Endothelial cell of umbilical vein (primary cell): Measurements from ENCODE around the gene KRT33A. TPM values are rescaled to one million over a fixed set of nuclear protein-coding genes. Genes with fewer than 3 reads are reported as not detected.

Experiments
- BruUV-seq: library from RNA; stranded (reverse); fragments of 400-500 nt; replicated peaks from 2 replicates; lab custom pipeline; 2021; lab: Mats Ljungman, UMichigan
- CTCF ChIA-PET: fragments of 300-600, 350-600 bp; sonication (Branson Sonifier 250); formaldehyde crosslinking; loops from one replicate; lab custom pipeline; 2021; ENCODE audit warnings: antibody characterized with exemption, inconsistent platforms; lab: Charles Lee
- POLR2A ChIA-PET: fragments of 300-600, 350-600 bp; sonication (Branson Sonifier 250); formaldehyde crosslinking; loops from one replicate; lab custom pipeline; 2021; ENCODE audit warnings: antibody characterized with exemption, inconsistent platforms; lab: Charles Lee
- DNase-seq: peaks from one replicate; pipeline ENCODE4 v3.0.0-alpha.2; 2011; ENCODE audit warnings: low read depth, low spot score
- FAIRE-seq: peaks from 2 replicates; lab custom pipeline; 2011; peaks lifted over from hg19 to GRCh38; lab: Jason Lieb, UNC
- H2AFZ ChIP-seq: 2 replicates; pipeline ENCODE4 v1.6.0; 2012; ENCODE audit warnings: low read depth, low read length, control low read depth, inconsistent platforms
- H3K27ac ChIP-seq: 2 replicates; pipeline ENCODE4 v1.5.1; 2011; ENCODE audit warnings: low read depth, mild to moderate bottlenecking, control low read depth, low read length, moderate library complexity; ENCODE audit not compliant: insufficient read depth
- H3K27me3 ChIP-seq, 2 experiments: 2 replicates each; pipeline versions ENCODE4 v1.6.0 to v1.6.1; 2011; ENCODE audit warnings: low read length in 2 of 2, mixed read lengths in 1 of 2; ENCODE audit not compliant: control insufficient read depth in 2 of 2, insufficient read depth in 2 of 2
- H3K36me3 ChIP-seq, 2 experiments: 2 replicates in 1 of 2; 3 replicates in 1 of 2; pipeline ENCODE4 v1.5.1; 2011; ENCODE audit warnings: low read length in 2 of 2, mild to moderate bottlenecking in 1 of 2, moderate library complexity in 1 of 2; ENCODE audit not compliant: control insufficient read depth in 2 of 2, insufficient read depth in 2 of 2; ENCODE audit errors: extremely low read depth in 1 of 2
- H3K4me1 ChIP-seq: 3 replicates; pipeline ENCODE4 v1.5.1; 2011; ENCODE audit warnings: mild to moderate bottlenecking, low read length; ENCODE audit not compliant: control insufficient read depth, insufficient read depth; ENCODE audit errors: extremely low read depth
- H3K4me2 ChIP-seq: 2 replicates; pipeline ENCODE4 v1.6.1; 2011; ENCODE audit warnings: low read length, control low read depth, mixed read lengths; ENCODE audit not compliant: insufficient read depth
- H3K4me3 ChIP-seq, 3 experiments: fragments of 200-600 bp in 1 of 3; sonication (generic), shearing (Covaris generic) in 1 of 3; replicated peaks in 1 of 3; 2 replicates each; pipeline ENCODE4 v1.5.1; 2011 to 2016; ENCODE audit warnings: control low read depth in 3 of 3, low read length in 3 of 3, mild to moderate bottlenecking in 2 of 3, inconsistent platforms in 1 of 3, low read depth in 1 of 3, moderate library complexity in 1 of 3; ENCODE audit not compliant: insufficient read depth in 1 of 3
- H3K79me2 ChIP-seq: 2 replicates; pipeline ENCODE4 v1.6.0; 2012; ENCODE audit warnings: low read length, inconsistent platforms; ENCODE audit not compliant: control insufficient read depth, insufficient read depth
- H3K9ac ChIP-seq: replicated peaks from 2 replicates; pipeline ENCODE3; 2011; ENCODE audit warnings: low read length, control low read depth; ENCODE audit not compliant: insufficient read depth; ENCODE audit errors: extremely low read depth
- H3K9me1 ChIP-seq: replicated peaks from 3 replicates; pipeline ENCODE4 v1.6.0; 2011; ENCODE audit warnings: mild to moderate bottlenecking, low read length; ENCODE audit not compliant: control insufficient read depth, insufficient read depth; ENCODE audit errors: extremely low read depth
- H3K9me3 ChIP-seq: replicated peaks from 2 replicates; pipeline ENCODE4 v1.5.1; 2012; ENCODE audit warnings: low read length, inconsistent platforms; ENCODE audit not compliant: control insufficient read depth, insufficient read depth
- H4K20me1 ChIP-seq: replicated peaks from 2 replicates; pipeline ENCODE3; 2011; ENCODE audit warnings: mild to moderate bottlenecking, low read length; ENCODE audit not compliant: control insufficient read depth, insufficient read depth; ENCODE audit errors: extremely low read depth
- EZH2 ChIP-seq: IDR thresholded peaks from 2 replicates; pipeline ENCODE4 v1.6.1; 2012; ENCODE audit warnings: borderline replicate concordance, low read depth, mild to moderate bottlenecking, moderate library complexity, low read length, inconsistent platforms; ENCODE audit not compliant: severe bottlenecking
- GATA2 ChIP-seq: IDR thresholded peaks from 2 replicates; pipeline ENCODE4 v1.7.0; 2011; ENCODE audit warnings: low read depth, mild to moderate bottlenecking, moderate library complexity, mixed read lengths, low read length; ENCODE audit not compliant: insufficient read length, insufficient read depth
- JUN ChIP-seq: IDR thresholded peaks from 2 replicates; pipeline ENCODE4 v1.6.1; 2011; ENCODE audit warnings: borderline replicate concordance, low read depth; ENCODE audit not compliant: insufficient read length, insufficient read depth
- MYC ChIP-seq: IDR thresholded peaks from one replicate; pipeline ENCODE4 v1.6.1; 2011; ENCODE audit warnings: mild to moderate bottlenecking, low read depth, low read length
- POLR2AphosphoS5 ChIP-seq: IDR thresholded peaks from 2 replicates; pipeline ENCODE4 v1.6.1; 2012; ENCODE audit warnings: low read depth, mild to moderate bottlenecking, control low read depth, low read length, moderate library complexity; ENCODE audit not compliant: insufficient read depth
- dilution Hi-C: fragments of 300-500 bp; cut with MboI; formaldehyde crosslinking; loops from one replicate; pipeline ENCODE4 v1.15.0; 2019; ENCODE audit warnings: low sequenced_read_pairs; ENCODE audit not compliant: extremely low pct_ligation_motif_present
- intact Hi-C: fragments of 100-400 bp; cut with micrococcal nuclease; formaldehyde crosslinking; loops from one replicate; pipeline ENCODE4 v1.10.0; 2022
- polyA plus RNA-seq, 4 experiments: library from polyadenylated mRNA; depleted of rRNA in 3 of 4; stranded (reverse) in 3 of 4; unstranded in 1 of 4; fragments of >200 nt; gene quantifications; 2 replicates each; pipeline versions ENCODE4 v1.2.1 to v1.2.3, GENCODE V29; 2011 to 2012; ENCODE audit warnings: missing spikeins in 1 of 4
- total RNA-seq: library from RNA; stranded (reverse); gene quantifications from 2 replicates; pipeline ENCODE4 v1.2.3, GENCODE V29; 2021
- TF ChIP-seq, protein P1 (sequence below), 2 donors: IDR thresholded peaks; 1 replicate in 1 of 2; 2 replicates in 1 of 2; pipeline ENCODE4 v1.5.1; 2011; ENCODE audit warnings: low read length in 2 of 2, mild to moderate bottlenecking in 2 of 2, moderate library complexity in 2 of 2, control low read depth in 1 of 2, inconsistent platforms in 1 of 2, low read depth in 1 of 2; ENCODE audit not compliant: insufficient read depth in 1 of 2; ENCODE audit errors: extremely low read depth in 1 of 2
- TF ChIP-seq, protein P2 (sequence below): IDR thresholded peaks from 2 replicates; pipeline ENCODE4 v1.6.1; 2011; ENCODE audit not compliant: insufficient read depth, insufficient read length

Gene KRT33A
- total and polyA plus RNA-seq, 2 donors (not counting 3 experiments of a cell fraction or from before 2014, with no cell fraction given), result not detected

DNA sequence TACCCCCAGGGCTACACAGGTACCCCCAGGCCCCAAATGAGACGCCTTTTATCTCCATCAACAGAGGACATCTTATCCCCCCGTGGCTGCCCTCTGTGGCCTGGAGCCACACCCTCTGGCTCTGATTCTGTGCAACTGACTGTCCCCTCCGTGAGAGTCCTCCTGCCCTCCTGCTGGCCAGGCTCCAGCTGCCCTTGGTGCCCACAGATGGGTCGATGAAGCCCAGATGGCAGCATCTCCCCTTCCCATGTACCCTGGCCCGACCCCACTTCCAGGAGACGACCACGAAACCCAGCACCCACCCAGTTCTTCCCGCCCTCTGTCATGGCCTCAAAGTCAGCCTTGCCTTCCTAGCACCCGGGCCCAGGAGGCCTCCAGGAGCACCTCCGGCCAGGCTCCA lies 25.5 kb downstream of the KRT33A start:
- no peak for TF ChIP-seq EZH2
- TF ChIP-seq, protein P1, sequence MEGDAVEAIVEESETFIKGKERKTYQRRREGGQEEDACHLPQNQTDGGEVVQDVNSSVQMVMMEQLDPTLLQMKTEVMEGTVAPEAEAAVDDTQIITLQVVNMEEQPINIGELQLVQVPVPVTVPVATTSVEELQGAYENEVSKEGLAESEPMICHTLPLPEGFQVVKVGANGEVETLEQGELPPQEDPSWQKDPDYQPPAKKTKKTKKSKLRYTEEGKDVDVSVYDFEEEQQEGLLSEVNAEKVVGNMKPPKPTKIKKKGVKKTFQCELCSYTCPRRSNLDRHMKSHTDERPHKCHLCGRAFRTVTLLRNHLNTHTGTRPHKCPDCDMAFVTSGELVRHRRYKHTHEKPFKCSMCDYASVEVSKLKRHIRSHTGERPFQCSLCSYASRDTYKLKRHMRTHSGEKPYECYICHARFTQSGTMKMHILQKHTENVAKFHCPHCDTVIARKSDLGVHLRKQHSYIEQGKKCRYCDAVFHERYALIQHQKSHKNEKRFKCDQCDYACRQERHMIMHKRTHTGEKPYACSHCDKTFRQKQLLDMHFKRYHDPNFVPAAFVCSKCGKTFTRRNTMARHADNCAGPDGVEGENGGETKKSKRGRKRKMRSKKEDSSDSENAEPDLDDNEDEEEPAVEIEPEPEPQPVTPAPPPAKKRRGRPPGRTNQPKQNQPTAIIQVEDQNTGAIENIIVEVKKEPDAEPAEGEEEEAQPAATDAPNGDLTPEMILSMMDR (IDR thresholded peaks at IDR 0.05; ENCODE audit: extremely low read depth in 1 of 2, insufficient read depth in 1 of 2, low read depth in 1 of 2, low read length in 2 of 2), result no peak
- TF ChIP-seq, protein P2, sequence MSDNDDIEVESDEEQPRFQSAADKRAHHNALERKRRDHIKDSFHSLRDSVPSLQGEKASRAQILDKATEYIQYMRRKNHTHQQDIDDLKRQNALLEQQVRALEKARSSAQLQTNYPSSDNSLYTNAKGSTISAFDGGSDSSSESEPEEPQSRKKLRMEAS, result no peak
- TF ChIP-seq GATA2, result no peak
- no peak for TF ChIP-seq JUN
- no peak for TF ChIP-seq POLR2AphosphoS5
- no peak for TF ChIP-seq MYC
- Histone ChIP-seq H3K27me3 (no peaks in the 10 kb centered on the region), H3K9me1 (no peaks in the 10 kb centered on the region), H3K9ac (no peak overlapping the region), H3K4me1 (no peaks in the 10 kb centered on the region), H3K4me3 (no peak overlapping the region), H3K79me2 (no peaks in the 10 kb centered on the region), H2AFZ (no peak overlapping the region), H4K20me1 (no peaks in the 10 kb centered on the region), H3K9me3 (no peaks in the 10 kb centered on the region), H3K27ac (no peak overlapping the region), H3K4me2 (no peak overlapping the region), H3K36me3 (no peaks in the 10 kb centered on the region)
- POLR2A ChIA-PET, result no interaction called here
- dilution Hi-C loops (no loop called here), intact Hi-C loops (loop anchor here (10.0 kb wide), 1 partner anchor 340 kb away; no protein-coding TSS in a partner anchor)
- no TSS peak for BruUV-seq
- no peak for FAIRE-seq
- DNase-seq, result no peak
- CTCF ChIA-PET, result no interaction called here
